GM12874 (cell line): Measurements from ENCODE around the gene NDUFV2.

Experiments
- TF ChIP-seq, protein P1 (sequence below): IDR thresholded peaks from 2 replicates; pipeline ENCODE4 v1.5.1; 2011; ENCODE audit warnings: low read depth, mild to moderate bottlenecking, control low read depth, low read length, moderate library complexity; ENCODE audit not compliant: insufficient read depth

NDUFV2 gene

DNA sequence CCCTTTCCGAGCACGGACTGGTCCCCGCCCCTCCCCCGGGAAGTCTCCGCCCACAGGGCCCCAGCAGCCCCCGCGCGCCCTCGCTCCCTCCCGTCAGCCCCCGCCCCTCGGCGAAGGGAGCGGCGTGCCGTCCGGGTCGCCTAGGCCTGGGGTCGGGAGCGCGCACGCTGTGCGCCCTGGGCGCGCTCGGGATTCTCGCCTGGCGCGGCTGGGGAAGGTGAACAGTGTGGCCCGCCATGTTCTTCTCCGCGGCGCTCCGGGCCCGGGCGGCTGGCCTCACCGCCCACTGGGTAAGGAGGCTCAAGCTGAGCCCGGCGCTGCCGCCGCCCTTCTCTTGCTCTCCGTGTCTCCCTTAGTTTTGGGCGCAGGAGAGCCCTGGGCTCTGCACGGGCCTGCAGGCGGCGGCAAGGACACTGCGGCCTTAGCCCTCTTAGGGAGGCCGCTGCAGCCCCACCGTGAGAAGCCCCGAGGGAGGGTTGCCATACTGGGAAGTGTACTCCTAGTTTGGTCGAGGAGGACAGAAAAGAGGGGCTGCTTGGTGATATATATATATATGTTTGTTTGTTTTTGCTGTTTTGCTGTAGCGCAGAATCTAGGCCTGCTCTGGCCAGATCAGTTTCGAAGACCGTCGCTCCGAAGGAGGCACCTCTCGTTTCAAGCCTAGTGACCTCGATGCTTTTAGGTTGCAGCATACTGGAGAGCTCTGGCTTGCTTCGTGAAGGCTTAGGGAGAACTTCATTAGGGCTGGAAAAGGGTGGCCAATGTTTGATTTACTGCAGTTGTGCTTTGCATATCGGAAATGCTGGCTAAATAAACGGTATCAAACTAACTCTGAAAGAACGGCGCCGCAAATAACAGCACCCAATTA lies at the start of gene NDUFV2:
NDUFV2 (plus strand) TSS at position 192 of the 868 bp plus-strand sequence; CDS start at position 237, 45 bp downstream.
- TF ChIP-seq, protein P1, sequence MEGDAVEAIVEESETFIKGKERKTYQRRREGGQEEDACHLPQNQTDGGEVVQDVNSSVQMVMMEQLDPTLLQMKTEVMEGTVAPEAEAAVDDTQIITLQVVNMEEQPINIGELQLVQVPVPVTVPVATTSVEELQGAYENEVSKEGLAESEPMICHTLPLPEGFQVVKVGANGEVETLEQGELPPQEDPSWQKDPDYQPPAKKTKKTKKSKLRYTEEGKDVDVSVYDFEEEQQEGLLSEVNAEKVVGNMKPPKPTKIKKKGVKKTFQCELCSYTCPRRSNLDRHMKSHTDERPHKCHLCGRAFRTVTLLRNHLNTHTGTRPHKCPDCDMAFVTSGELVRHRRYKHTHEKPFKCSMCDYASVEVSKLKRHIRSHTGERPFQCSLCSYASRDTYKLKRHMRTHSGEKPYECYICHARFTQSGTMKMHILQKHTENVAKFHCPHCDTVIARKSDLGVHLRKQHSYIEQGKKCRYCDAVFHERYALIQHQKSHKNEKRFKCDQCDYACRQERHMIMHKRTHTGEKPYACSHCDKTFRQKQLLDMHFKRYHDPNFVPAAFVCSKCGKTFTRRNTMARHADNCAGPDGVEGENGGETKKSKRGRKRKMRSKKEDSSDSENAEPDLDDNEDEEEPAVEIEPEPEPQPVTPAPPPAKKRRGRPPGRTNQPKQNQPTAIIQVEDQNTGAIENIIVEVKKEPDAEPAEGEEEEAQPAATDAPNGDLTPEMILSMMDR: no peak

DNA sequence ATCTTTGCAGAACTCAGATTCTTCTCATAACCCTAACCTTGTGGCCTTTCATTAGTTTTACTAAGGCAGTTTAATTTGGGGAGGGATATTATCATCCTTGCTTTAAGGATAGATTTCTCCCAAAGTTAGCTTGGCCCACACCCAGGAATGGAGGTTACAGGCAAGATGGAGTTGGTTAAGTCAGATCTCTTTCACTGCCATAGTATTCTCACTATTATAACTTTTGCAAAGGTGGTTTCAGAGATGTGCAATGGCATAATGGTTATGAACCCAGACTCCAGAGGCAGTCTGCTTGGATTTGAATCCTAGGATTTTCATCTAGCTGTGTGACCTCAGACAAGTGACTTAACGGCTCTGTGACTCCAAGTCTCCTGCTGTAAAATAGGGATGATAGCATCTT lies 48.7 kb upstream of the NDUFV2 start:
- TF ChIP-seq, protein P1: no peak

DNA sequence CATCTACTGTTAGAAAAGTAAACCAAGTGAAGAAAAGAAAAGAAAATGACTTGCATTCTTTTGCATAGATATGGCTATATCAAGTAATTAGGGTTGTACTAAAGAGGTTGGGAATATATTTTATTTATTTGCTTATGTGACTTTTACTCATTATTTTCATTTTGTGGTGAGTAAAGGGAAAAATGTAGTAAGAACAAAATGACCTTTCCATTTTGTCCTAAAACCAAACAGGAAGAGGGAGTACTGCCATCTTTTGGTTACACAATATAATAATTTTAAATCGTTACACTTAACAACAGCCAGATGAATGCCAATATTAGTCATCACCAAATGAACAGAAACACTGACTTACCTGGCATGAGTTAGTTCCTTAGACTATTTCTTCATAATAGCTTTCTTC lies 47.3 kb upstream of the NDUFV2 start:
- TF ChIP-seq, protein P1: no peak

DNA sequence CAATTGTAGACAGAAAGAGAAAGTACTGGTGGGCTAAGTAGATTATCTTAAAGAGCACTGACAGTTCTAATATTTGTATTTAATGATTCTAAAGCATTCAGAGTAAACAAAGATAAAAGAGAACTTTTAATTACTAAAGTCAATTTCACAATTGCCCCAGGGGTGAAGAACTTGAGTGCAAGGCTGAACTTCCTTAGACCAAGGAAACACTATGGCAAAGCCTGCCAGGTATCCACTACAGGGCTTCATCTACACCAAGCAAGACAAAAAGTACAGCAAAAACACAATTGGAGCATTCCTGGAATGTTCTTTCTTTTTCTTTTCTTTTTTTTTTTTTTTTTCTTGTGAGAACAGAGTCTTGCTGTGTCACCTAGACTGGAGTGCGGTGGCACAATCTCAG lies 46.9 kb upstream of the NDUFV2 start:
- TF ChIP-seq, protein P1: no peak

DNA sequence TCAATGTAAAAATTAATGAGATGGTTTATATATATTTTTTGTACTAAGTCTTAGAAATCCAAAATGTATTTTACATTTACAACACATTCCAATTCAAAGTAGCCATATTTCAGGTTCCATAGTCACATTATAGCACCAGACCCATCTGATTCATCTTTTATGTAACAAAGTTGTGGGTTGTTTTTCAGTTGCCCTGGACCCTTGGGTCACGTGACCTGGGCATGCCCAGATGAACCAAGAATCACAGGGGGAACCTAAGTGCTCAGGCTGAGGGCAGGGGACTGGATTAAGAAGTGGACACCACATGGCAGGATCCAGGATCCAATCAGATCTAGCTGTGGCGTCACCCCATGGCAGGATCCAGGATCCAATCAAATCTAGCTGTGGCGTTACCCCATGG lies 44.9 kb upstream of the NDUFV2 start:
- TF ChIP-seq, protein P1: no peak

DNA sequence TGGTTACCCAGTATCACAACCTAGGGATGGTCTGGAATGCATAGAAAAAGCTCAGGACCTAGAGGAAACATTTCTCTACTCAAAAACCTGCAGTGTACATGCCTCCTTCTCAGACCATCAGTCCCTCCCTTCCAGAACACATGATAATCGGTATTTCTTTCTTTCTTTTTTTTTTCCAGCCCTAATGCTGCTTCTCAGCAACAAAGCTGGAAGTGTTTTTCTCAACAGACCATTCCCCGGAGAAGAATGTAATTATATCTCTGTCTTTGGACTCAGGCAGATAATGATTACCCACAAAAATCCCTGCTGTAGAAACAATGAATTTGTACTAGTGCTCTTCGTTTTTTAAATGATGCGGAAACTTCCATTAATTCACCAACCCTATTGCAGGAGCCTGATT lies 44.1 kb upstream of the NDUFV2 start:
- TF ChIP-seq, protein P1: no peak

DNA sequence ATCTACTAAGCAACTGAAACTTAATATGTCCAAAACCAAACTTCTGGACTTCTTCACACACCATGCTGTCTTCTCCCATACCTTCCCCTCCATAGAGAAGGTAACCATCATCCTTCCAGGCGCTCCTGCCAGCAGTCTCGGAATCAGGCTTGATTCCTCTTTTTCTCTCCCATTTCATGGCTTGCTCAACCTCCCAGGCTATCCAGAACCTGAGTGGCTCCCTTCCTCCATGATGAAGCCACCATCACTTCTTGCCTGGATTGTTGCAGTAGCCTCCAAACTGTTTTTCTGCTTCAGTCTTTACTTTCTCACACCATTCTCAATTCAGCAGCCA lies 40.1 kb upstream of the NDUFV2 start:
- TF ChIP-seq, protein P1: no peak
